Right ventricle myocardium inferior (tissue), 1 donor: ENCODE results near the gene DONSON. TPM values are rescaled to one million over a fixed set of nuclear protein-coding genes. Genes with fewer than 3 reads are reported as not detected.
A peak's percentile ranks its signal among the peaks of the same experiment; 100 is the strongest.

Source experiments
- ATAC-seq: fragments of 200-7000 bp; cut with Tn5 transposase; one replicate; pipeline ENCODE4 v1.9.1; 2020; ENCODE audit warnings: mild to moderate bottlenecking, moderate library complexity
- DNase-seq: peaks from one replicate; pipeline ENCODE4 v3.0.0; 2021; ENCODE audit errors: missing footprints
- intact Hi-C: fragments of 100-400 bp; cut with DNase I; formaldehyde crosslinking; loops from one replicate; pipeline ENCODE4 v1.11.0; 2022
- total RNA-seq: library from RNA; stranded (reverse); fragmentation: NEBNext Ultra II Directional; extraction: Animal tissue kit (Norgen Biotek cat#: 25700); gene quantifications from one replicate; pipeline ENCODE4 v1.2.1, GENCODE V29; 2021
- donor health status: DM: no; HTN: yes; CAD: no; lungs with severe emphysema.

The DONSON gene
- total RNA-seq, 1 donor from 2014 or later: 6.6 TPM

GRCh38 chr21:33567914-33568313, 20.6 kb downstream of the DONSON start:
- ATAC-seq (no peak), DNase-seq (no peak)
- intact Hi-C loops: no loop called here

DNA sequence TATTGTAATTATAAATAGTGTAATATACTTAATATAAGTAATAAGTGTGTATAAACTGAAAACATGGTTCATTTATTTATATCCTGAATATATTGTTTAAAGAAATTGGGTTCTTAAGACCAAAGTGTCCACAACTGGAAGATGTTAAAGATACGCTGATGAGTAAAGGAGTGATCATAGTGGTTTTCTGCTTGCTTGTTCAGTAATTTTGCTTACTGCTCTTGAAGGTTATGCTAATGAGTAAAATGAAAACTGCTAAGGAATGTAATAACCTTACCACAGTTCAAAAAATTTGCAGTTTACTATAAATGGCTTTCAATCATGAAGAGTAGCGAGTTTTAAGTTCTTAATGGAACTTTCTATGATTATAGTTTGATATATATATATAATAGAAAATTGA, 22.0 kb downstream of the DONSON start:
- DNase-seq (no peak), ATAC-seq (no peak)
- intact Hi-C loops: no loop called here

DNA sequence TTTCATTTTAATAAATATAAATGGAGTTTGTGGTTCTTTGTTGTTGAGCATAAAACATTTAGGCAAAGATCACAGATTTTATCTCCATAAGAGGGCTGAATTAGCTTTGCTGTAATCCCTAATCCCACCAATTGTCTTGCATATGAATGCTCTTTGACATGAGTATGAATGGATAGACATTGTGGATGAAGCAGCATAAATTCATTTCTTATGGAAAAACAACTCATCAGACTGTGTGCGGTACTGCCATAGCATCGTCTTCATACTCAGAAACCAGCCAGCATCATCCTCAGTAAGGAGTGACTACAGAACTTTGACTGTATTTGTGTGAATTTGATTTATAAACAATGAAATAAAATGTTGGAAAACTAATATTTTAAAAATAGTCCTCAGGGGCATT, 26.1 kb downstream of the DONSON start:
- DNase-seq: no peak
- no peak for ATAC-seq
- intact Hi-C loops: no loop called here

GRCh38 chr21:33561373-33561772, 27.1 kb downstream of the DONSON start:
- intact Hi-C loops: no loop called here
- ATAC-seq: no peak
- DNase-seq: no peak

DNA sequence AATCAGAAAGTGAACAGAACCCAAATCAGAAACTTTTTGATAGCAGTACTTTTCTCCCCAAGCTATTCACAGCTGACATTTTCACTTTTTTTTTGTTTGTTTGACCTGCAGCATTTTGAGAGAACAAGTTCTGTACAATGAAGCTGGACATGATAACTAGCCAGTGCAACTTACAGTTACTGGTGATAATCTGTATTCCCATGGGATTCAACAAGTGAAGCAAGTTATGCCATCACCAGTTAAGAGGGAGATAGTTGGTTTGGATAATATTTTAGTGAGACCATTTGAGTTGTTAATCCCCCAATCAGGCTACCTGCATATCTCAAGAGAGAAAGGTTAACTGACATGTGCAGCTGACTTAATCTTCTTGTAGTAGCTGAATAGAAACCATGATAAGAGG, 27.5 kb downstream of the DONSON start:
- no peak for DNase-seq
- intact Hi-C loops: no loop called here
- no peak for ATAC-seq

GRCh38 chr21:33559813-33560212, 28.7 kb downstream of the DONSON start:
- intact Hi-C loops: no loop called here
- DNase-seq (no peak), ATAC-seq (no peak)

DNA sequence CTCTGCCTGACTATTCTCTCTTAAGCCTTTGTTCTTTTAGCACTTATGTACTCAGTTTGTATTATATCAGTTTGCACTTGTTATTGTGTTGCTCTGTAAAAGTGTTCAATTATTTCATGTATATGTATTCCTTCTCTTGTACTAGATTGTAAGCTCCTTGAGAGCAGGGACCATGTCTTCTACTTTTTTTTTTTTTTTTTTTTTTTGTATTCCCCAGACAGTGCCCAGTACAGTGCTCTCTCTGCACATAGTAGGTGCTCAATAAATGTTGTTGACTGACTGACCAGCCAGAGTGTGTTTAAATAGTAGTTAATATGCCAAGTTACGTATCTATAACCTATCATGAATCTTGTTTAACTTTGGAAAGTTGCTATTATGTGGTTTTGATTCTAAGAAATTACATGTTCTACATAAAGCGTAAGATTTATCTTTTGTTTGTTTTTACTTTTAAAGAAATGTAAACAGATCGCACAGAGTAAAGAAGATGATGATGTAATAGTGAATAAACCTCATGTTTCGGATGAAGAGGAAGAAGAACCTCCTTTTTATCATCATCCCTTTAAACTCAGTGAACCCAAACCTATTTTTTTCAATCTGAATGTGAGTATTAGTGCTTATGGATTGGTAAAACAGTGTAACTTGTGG, 29.6 kb downstream of the DONSON start:
- intact Hi-C loops: no loop called here
- DNase-seq (no peak), ATAC-seq (no peak)

DNA sequence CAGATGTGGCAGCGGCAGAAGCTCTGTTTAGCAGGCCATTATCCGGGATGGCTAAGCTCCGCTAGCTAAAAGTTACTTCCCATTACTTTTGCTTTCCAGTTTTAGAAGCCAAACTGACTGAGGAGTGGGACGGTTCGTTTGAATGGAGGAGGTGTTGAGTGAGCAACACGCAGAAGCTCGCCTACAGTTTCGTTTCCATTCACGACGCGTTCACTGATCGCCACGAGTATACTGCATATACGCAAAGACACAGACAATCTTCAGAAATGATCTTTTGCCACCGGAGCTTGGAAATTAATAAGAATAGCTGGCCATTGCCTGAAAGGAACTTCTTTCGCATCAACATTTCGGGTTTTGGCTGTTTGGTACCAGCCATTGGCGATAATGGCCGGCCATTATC, 31.0 kb downstream of the DONSON start:
- intact Hi-C loops: no loop called here
- ATAC-seq (no peak), DNase-seq (no peak)

- no peak for DNase-seq
- intact Hi-C loops: no loop called here
- no peak for ATAC-seq
Measured at GRCh38 chr21:33554982-33555344, 33.5 kb downstream of the DONSON start.

GRCh38 chr21:33554236-33554981, 34.1 kb downstream of the DONSON start:
- ATAC-seq: no peak
- DNase-seq: no peak
- intact Hi-C loops: no loop called here

DNA sequence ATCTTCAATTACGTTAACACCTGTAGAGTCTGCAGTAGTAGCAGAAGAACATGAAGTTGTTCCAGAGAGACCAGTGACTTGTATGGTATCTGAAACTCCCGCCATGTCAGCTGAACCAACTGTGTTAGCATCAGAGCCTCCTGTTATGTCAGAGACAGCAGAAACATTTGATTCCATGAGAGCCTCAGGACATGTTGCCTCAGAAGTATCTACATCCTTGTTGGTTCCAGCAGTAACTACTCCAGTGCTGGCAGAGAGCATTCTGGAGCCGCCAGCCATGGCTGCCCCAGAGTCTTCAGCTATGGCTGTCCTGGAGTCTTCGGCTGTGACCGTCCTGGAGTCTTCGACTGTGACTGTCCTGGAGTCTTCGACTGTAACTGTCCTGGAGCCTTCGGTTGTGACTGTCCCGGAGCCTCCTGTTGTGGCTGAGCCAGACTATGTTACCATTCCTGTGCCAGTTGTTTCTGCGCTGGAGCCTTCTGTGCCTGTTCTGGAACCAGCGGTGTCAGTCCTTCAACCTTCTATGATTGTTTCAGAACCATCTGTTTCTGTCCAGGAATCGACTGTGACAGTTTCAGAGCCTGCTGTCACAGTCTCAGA, 35.4 kb downstream of the DONSON start:
- DNase-seq: no peak
- no peak for ATAC-seq
- intact Hi-C loops: no loop called here

DNA sequence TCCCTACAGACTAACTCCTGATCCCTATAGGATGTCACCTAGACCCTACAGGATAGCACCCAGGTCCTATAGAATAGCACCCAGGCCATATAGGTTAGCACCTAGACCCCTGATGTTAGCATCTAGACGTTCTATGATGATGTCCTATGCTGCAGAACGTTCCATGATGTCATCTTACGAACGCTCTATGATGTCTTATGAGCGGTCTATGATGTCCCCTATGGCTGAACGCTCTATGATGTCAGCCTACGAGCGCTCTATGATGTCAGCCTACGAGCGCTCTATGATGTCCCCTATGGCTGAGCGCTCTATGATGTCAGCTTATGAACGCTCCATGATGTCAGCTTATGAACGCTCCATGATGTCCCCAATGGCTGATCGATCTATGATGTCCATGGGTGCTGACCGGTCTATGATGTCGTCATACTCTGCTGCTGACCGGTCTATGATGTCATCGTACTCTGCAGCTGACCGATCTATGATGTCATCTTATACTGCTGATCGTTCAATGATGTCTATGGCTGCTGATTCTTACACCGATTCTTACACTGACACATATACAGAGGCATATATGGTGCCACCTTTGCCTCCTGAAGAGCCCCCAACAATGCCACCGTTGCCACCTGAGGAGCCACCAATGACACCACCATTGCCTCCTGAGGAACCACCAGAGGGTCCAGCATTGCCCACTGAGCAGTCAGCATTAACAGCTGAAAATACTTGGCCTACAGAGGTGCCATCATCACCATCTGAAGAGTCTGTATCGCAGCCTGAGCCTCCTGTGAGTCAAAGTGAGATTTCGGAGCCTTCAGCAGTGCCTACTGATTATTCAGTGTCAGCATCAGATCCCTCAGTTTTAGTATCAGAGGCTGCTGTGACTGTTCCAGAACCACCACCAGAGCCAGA, 36.1 kb downstream of the DONSON start:
- DNase-seq (no peak), ATAC-seq (peak; percentile 48)
- intact Hi-C loops: no loop called here

DNA sequence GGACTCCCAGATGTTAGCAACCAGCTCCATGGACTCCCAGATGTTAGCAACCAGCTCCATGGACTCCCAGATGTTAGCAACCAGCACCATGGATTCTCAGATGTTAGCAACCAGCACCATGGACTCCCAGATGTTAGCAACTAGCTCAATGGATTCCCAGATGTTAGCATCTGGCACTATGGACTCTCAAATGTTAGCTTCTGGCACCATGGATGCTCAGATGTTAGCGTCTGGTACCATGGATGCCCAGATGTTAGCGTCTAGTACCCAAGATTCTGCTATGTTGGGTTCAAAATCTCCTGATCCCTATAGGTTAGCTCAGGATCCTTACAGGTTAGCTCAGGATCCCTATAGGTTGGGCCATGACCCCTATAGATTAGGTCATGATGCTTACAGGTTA, 36.8 kb downstream of the DONSON start:
- no peak for DNase-seq
- intact Hi-C loops: no loop called here
- no peak for ATAC-seq

- DNase-seq (no peak), ATAC-seq (no peak)
- intact Hi-C loops: no loop called here
Measured at GRCh38 chr21:33550772-33551660, 37.5 kb downstream of the DONSON start.

GRCh38 chr21:33549848-33550771, 38.4 kb downstream of the DONSON start:
- no peak for ATAC-seq
- no peak for DNase-seq
- intact Hi-C loops: no loop called here

DNA sequence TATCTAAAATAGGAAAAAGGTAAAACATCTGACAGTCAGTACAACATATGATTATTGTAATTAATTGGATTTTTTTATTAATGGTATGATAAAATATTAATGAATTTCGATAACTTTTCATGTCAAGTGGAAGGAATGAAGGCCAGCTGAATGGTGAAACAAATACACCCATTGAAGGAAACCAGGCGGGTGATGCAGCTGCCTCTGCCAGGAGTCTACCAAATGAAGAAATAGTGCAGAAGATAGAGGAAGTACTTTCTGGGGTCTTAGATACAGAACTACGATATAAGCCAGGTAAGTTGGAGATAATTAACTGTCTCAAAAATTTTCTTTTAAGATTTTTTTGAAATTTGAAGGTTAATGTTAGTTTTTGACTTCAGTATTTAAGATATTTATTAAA, 42.4 kb downstream of the DONSON start:
- DNase-seq (no peak), ATAC-seq (no peak)
- intact Hi-C loops: no loop called here

GRCh38 chr21:33544451-33545195, 43.9 kb downstream of the DONSON start:
- intact Hi-C loops: loop anchor here (5.0 kb wide), 1 partner anchor 43 kb away; the partner anchor contains the start of gene DONSON
- DNase-seq (no peak), ATAC-seq (no peak)
